ENCODE results near the gene LILRB4. TPM values are rescaled to one million over a fixed set of nuclear protein-coding genes. Genes with fewer than 3 reads are reported as not detected.

LILRB4 gene
- total RNA-seq, 1 experiment from 2014 or later: not detected

DNA sequence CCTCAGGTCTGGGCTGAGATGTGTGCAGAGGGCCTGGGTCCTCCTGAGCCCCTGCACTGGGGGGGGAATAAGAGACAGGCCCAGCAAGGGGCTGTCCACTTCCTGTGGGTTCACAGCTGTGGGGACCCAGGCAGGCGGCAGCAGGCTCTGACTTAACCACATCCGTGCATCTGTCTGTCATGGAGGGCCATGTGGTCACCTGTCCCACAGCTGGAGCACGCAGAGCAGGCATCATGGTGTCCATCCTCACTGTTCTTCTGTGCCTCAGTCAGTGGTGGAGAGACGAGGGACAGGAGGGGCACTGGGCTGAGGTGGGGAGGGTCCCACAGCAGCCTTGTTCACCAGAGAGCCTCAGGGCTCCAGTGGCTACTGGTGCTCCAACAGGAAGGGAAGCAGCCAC is 45.2 kb downstream of the LILRB4 start:
- Histone ChIP-seq H3K36me3 (ENCODE audit: control insufficient read depth in 1 of 2, insufficient read depth in 2 of 2, low read length in 2 of 2) (no peaks in the 10 kb centered on the region), H2AFZ (ENCODE audit: low read depth, low read length, poor library complexity, severe bottlenecking) (no peak overlapping the region), H3K4me1 (ENCODE audit: control insufficient read depth in 1 of 2, insufficient read depth in 2 of 2, low read length in 2 of 2) (no peaks in the 10 kb centered on the region), H3K27me3 (ENCODE audit: insufficient read depth, low read length) (peaks cover 16% of the 10 kb centered on the region; the same call in 1 of the 2 replicates), H3K9ac (ENCODE audit: low read length) (no peak overlapping the region), H4K20me1 (ENCODE audit: insufficient read depth) (no peaks in the 10 kb centered on the region), H3K9me2 (ENCODE audit: insufficient read depth) (no peaks in the 10 kb centered on the region), H3K79me2 (ENCODE audit: insufficient read depth, low read length) (no peaks in the 10 kb centered on the region), H3K27ac (ENCODE audit: low read depth, low read length) (no peak overlapping the region), H3K4me3 (replicated peaks in 1 of 2; ENCODE audit: low read depth in 1 of 2, low read length in 2 of 2) (no peak overlapping the region), H3K4me2 (ENCODE audit: low read length) (no peak overlapping the region), H3K9me3 (ENCODE audit: control insufficient read depth in 1 of 2, insufficient read depth in 1 of 2, low read depth in 1 of 2, low read length in 2 of 2) (no peaks in the 10 kb centered on the region)
- ATAC-seq (no peak), DNase-seq (ENCODE audit: low read depth, low spot score) (no peak)
- BruUV-seq (replicated peaks): no TSS peak
- RAD21 ChIA-PET (ENCODE audit: low non-redundant PET in 1 of 2, low total read pairs in 2 of 2, uncharacterized antibody in 2 of 2, unreplicated experiment in 2 of 2): no interaction called here
- no peak for TF ChIP-seq POLR2A (IDR thresholded peaks at IDR 0.05; ENCODE audit: borderline replicate concordance, extremely low read depth, insufficient read depth, insufficient read length)
- no peak for TF ChIP-seq CEBPB (IDR thresholded peaks at IDR 0.05; ENCODE audit: low read depth)
- no peak for TF ChIP-seq EZH2phosphoT487 (IDR thresholded peaks at IDR 0.05; ENCODE audit: borderline replicate concordance)
- no peak for TF ChIP-seq ELF1 (IDR thresholded peaks at IDR 0.05; ENCODE audit: borderline replicate concordance, low read depth)
- TF ChIP-seq, protein P1, sequence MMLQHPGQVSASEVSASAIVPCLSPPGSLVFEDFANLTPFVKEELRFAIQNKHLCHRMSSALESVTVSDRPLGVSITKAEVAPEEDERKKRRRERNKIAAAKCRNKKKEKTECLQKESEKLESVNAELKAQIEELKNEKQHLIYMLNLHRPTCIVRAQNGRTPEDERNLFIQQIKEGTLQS (IDR thresholded peaks at IDR 0.05): no peak
- TF ChIP-seq YY1 (IDR thresholded peaks at IDR 0.05; ENCODE audit: extremely low read depth, insufficient replicate concordance, low read depth, low read length): no peak
- TF ChIP-seq ZFX (IDR thresholded peaks at IDR 0.05): no peak
- TF ChIP-seq, protein P2, sequence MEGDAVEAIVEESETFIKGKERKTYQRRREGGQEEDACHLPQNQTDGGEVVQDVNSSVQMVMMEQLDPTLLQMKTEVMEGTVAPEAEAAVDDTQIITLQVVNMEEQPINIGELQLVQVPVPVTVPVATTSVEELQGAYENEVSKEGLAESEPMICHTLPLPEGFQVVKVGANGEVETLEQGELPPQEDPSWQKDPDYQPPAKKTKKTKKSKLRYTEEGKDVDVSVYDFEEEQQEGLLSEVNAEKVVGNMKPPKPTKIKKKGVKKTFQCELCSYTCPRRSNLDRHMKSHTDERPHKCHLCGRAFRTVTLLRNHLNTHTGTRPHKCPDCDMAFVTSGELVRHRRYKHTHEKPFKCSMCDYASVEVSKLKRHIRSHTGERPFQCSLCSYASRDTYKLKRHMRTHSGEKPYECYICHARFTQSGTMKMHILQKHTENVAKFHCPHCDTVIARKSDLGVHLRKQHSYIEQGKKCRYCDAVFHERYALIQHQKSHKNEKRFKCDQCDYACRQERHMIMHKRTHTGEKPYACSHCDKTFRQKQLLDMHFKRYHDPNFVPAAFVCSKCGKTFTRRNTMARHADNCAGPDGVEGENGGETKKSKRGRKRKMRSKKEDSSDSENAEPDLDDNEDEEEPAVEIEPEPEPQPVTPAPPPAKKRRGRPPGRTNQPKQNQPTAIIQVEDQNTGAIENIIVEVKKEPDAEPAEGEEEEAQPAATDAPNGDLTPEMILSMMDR (IDR thresholded peaks at IDR 0.05 in 2 of 3, conservative IDR thresholded peaks at IDR 0.05 in 1 of 3; ENCODE audit: borderline replicate concordance in 1 of 3, insufficient read depth in 1 of 3, low read depth in 2 of 3, low read length in 2 of 3): no peak
- no peak for TF ChIP-seq SIN3A (IDR thresholded peaks at IDR 0.05; ENCODE audit: low read depth)
- TF ChIP-seq POLR2AphosphoS5 (IDR thresholded peaks at IDR 0.05; ENCODE audit: low read depth, low read length): no peak
- no peak for TF ChIP-seq TCF7L2 (IDR thresholded peaks at IDR 0.05; ENCODE audit: borderline replicate concordance, extremely low read depth, insufficient read depth, insufficient read length)
- TF ChIP-seq ZNF274 (IDR thresholded peaks at IDR 0.05; ENCODE audit: low read depth, low read length): no peak
- no peak for TF ChIP-seq FOSL1 (IDR thresholded peaks at IDR 0.05; ENCODE audit: low read depth)
- TF ChIP-seq, protein P3, sequence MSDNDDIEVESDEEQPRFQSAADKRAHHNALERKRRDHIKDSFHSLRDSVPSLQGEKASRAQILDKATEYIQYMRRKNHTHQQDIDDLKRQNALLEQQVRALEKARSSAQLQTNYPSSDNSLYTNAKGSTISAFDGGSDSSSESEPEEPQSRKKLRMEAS (IDR thresholded peaks at IDR 0.05): no peak
- intact Hi-C loops (cut with micrococcal nuclease): no loop called here
- POLR2A ChIA-PET: no interaction called here
- CTCF ChIA-PET: no interaction called here

All from HCT116 (cell line).